SH-SY5Y (cell line): ENCODE data around the gene KIF13A.

Experiments
- GATA2 ChIP-seq: IDR thresholded peaks from 2 replicates; pipeline ENCODE4 v1.6.1; 2011; ENCODE audit warnings: mild to moderate bottlenecking, low read depth, low read length
- GATA3 ChIP-seq: IDR thresholded peaks from 2 replicates; pipeline ENCODE4 v1.6.1; 2011; ENCODE audit warnings: low read depth, mild to moderate bottlenecking, low read length, moderate library complexity

KIF13A gene

GRCh38 chr6:17762651-17763050 is 224.8 kb downstream of the KIF13A start:
- TF ChIP-seq GATA3 (no peak), GATA2 (no peak)

GRCh38 chr6:17758119-17758518 is 229.3 kb downstream of the KIF13A start:
- TF ChIP-seq GATA3 (no peak), GATA2 (no peak)

GRCh38 chr6:17754254-17754653 is 233.2 kb downstream of the KIF13A start:
- TF ChIP-seq GATA2: no peak
- TF ChIP-seq GATA3: no peak

- TF ChIP-seq GATA2 (no peak), GATA3 (no peak)
These were observed 243.2 kb downstream of the KIF13A start for GRCh38 chr6:17744019-17744756.

- TF ChIP-seq GATA3 (no peak), GATA2 (no peak)
These were observed 245.9 kb downstream of the KIF13A start for GRCh38 chr6:17741507-17741906.

GRCh38 chr6:17740559-17741220 is 246.7 kb downstream of the KIF13A start:
- TF ChIP-seq GATA3: no peak
- no peak for TF ChIP-seq GATA2

GRCh38 chr6:17737704-17738252 is 249.7 kb downstream of the KIF13A start:
- TF ChIP-seq GATA2: no peak
- no peak for TF ChIP-seq GATA3

GRCh38 chr6:17730078-17730704 is 257.2 kb downstream of the KIF13A start:
- no peak for TF ChIP-seq GATA2
- TF ChIP-seq GATA3: no peak

GRCh38 chr6:17729223-17730077 is 258.0 kb downstream of the KIF13A start:
- no peak for TF ChIP-seq GATA2
- no peak for TF ChIP-seq GATA3

GRCh38 chr6:17728551-17729222 is 258.7 kb downstream of the KIF13A start:
- TF ChIP-seq GATA3: no peak
- no peak for TF ChIP-seq GATA2

GRCh38 chr6:17725083-17725482 is 262.4 kb downstream of the KIF13A start:
- TF ChIP-seq GATA2 (no peak), GATA3 (no peak)

GRCh38 chr6:17724341-17724740 is 263.1 kb downstream of the KIF13A start:
- TF ChIP-seq GATA3 (no peak), GATA2 (no peak)

GRCh38 chr6:17721671-17722070 is 265.8 kb downstream of the KIF13A start:
- TF ChIP-seq GATA3 (no peak), GATA2 (no peak)
